HepG2 (cell line): ENCODE data around the gene PIBF1. TPM values are rescaled to one million over a fixed set of nuclear protein-coding genes. Genes with fewer than 3 reads are reported as not detected.

Experiments used
- ATAC-seq: fragments of 200-7000 bp; cut with Tn5 transposase; 3 replicates; pipeline ENCODE4 v1.9.1; 2020; ENCODE audit warnings: mild to moderate bottlenecking, moderate library complexity
- BruUV-seq: library from RNA; stranded (reverse); fragments of 400-500 nt; replicated peaks from 2 replicates; lab custom pipeline; 2021; lab: Mats Ljungman, UMichigan
- CTCF ChIA-PET: fragments of 300-600 bp; formaldehyde crosslinking; extraction: SDS; loops from one replicate; lab custom pipeline; 2021; ENCODE audit warnings: low total read pairs, inconsistent platforms, low intra/inter-chr PET ratio; lab: Yijun Ruan, JAX
- POLR2A ChIA-PET: fragments of 350-600 bp; sonication (Branson Sonifier 250); formaldehyde crosslinking; loops from one replicate; lab custom pipeline; 2020; ENCODE audit warnings: antibody characterized with exemption, inconsistent platforms; lab: Yijun Ruan, JAX
- DNase-seq: peaks from one replicate; pipeline ENCODE4 v3.0.0-alpha.2; 2015; ENCODE audit warnings: low spot score
- FAIRE-seq: peaks from 3 replicates; lab custom pipeline; 2011; peaks lifted over from hg19 to GRCh38; lab: Jason Lieb, UNC
- H2AFZ ChIP-seq: one replicate; pipeline ENCODE4 v1.6.1; 2011; ENCODE audit warnings: low read length, inconsistent platforms
- H3K27ac ChIP-seq: fragments of 300-600 bp; 3 replicates; pipeline ENCODE4 v1.8.0; 2011; ENCODE audit warnings: mixed run types, mild to moderate bottlenecking, mixed read lengths, low read length, inconsistent platforms; ENCODE audit not compliant: insufficient read depth; ENCODE audit errors: extremely low read length
- H3K27me3 ChIP-seq, 2 experiments: fragments of 200-600 bp in 1 of 2; 2 replicates in 1 of 2; 3 replicates in 1 of 2; pipeline versions ENCODE4 v1.6.0 to v1.8.0; 2011; ENCODE audit warnings: low read length in 2 of 2, mild to moderate bottlenecking in 2 of 2, moderate library complexity in 2 of 2, inconsistent platforms in 1 of 2; ENCODE audit not compliant: insufficient read depth in 2 of 2, control insufficient read depth in 1 of 2
- H3K36me3 ChIP-seq, 2 experiments: fragments of 200-600 bp in 1 of 2; replicated peaks in 1 of 2; 2 replicates in 1 of 2; 3 replicates in 1 of 2; pipeline versions ENCODE4 v1.5.1 to v1.8.0; 2011; ENCODE audit warnings: low read length in 2 of 2, inconsistent platforms in 1 of 2; ENCODE audit not compliant: insufficient read depth in 2 of 2, control insufficient read depth in 1 of 2
- H3K4me1 ChIP-seq: 2 replicates; pipeline ENCODE4 v1.5.1; 2012; ENCODE audit warnings: low read length, inconsistent platforms; ENCODE audit not compliant: insufficient read depth
- H3K4me2 ChIP-seq: 2 replicates; pipeline ENCODE4 v1.6.0; 2011; ENCODE audit warnings: low read depth, low read length, inconsistent platforms
- H3K4me3 ChIP-seq, 3 experiments: fragments of 200-600 bp in 1 of 3; sonication (generic), shearing (Covaris generic) in 1 of 3; replicated peaks in 1 of 3; 2 replicates each; pipeline ENCODE4 v1.5.1; 2011 to 2016; ENCODE audit warnings: low read length in 3 of 3, inconsistent platforms in 2 of 3, low read depth in 2 of 3, mild to moderate bottlenecking in 2 of 3, control low read depth in 1 of 3, mixed read lengths in 1 of 3; ENCODE audit not compliant: insufficient read depth in 1 of 3
- H3K79me2 ChIP-seq: one replicate; pipeline ENCODE4 v1.6.1; 2011; ENCODE audit warnings: low read length, inconsistent platforms; ENCODE audit not compliant: insufficient read depth
- H3K9ac ChIP-seq: 2 replicates; pipeline ENCODE4 v1.6.0; 2011; ENCODE audit warnings: mild to moderate bottlenecking, low read depth, low read length, inconsistent platforms; ENCODE audit not compliant: insufficient read depth
- H3K9me3 ChIP-seq: 2 replicates; pipeline ENCODE4 v1.5.1; 2012; ENCODE audit warnings: mild to moderate bottlenecking, low read length
- H4K20me1 ChIP-seq: 2 replicates; pipeline ENCODE4 v1.6.0; 2011; ENCODE audit warnings: inconsistent platforms, mild to moderate bottlenecking, low read length, moderate library complexity; ENCODE audit not compliant: insufficient read depth
- ARNT ChIP-seq: fragments of 450-650 bp; IDR thresholded peaks from 2 replicates; pipeline ENCODE4 v1.6.1; 2017
- CCAR2 ChIP-seq: fragments of 200-400 bp; formaldehyde crosslinking; optimal IDR thresholded peaks from 2 replicates; pipeline ENCODE3; 2018; ENCODE audit warnings: low read depth, mild to moderate bottlenecking, low read length, moderate library complexity
- FOXA3 ChIP-seq: IDR thresholded peaks from 2 replicates; pipeline ENCODE4 v1.6.1; 2016; ENCODE audit warnings: missing genetic modification reagents, missing compliant biosample characterization
- HCFC1 ChIP-seq: fragments of 150-350 bp; IDR thresholded peaks from 2 replicates; pipeline ENCODE4 v1.6.1; 2014; ENCODE audit warnings: low read depth, low read length
- IRX3 ChIP-seq: sonication (generic); formaldehyde crosslinking; IDR thresholded peaks from 2 replicates; pipeline ENCODE4 v1.8.1; 2023; ENCODE audit warnings: mild to moderate bottlenecking, low read depth, missing genetic modification reagents, borderline replicate concordance
- KLF9 ChIP-seq: IDR thresholded peaks from 2 replicates; pipeline ENCODE4 v1.6.1; 2016; ENCODE audit warnings: low read depth
- MAFF ChIP-seq: IDR thresholded peaks from 2 replicates; pipeline ENCODE4 v1.6.1; 2011; ENCODE audit warnings: low read depth, low read length, improper control_type of control experiment
- MAFK ChIP-seq, 2 experiments: IDR thresholded peaks in 1 of 2; conservative IDR thresholded peaks in 1 of 2; 2 replicates each; pipeline ENCODE4 v1.6.1; 2011; ENCODE audit warnings: improper control_type of control experiment in 2 of 2, low read length in 2 of 2
- PHB2 ChIP-seq: fragments of 450-650 bp; IDR thresholded peaks from 2 replicates; pipeline ENCODE4 v1.6.1; 2018; ENCODE audit not compliant: partially characterized antibody
- ZFY ChIP-seq: sonication (generic); formaldehyde crosslinking; IDR thresholded peaks from 2 replicates; pipeline ENCODE4 v1.4.0; 2020; ENCODE audit warnings: missing genetic modification reagents
- ZNF136 ChIP-seq: sonication (generic); formaldehyde crosslinking; IDR thresholded peaks from 2 replicates; pipeline ENCODE4 v1.8.1; 2022; ENCODE audit warnings: low read depth, mild to moderate bottlenecking, moderate library complexity, missing genetic modification reagents
- ZNF724P ChIP-seq: sonication (generic); formaldehyde crosslinking; IDR thresholded peaks from 2 replicates; pipeline ENCODE4 v1.8.0; 2022; ENCODE audit warnings: missing genetic modification reagents, borderline replicate concordance
- WGBS: methylation state at CpG from one replicate; pipeline ENCODE4 v1.1.6; 2017; ENCODE audit warnings: low lambda C conversion rate; 5-methylcytosine and 5-hydroxymethylcytosine counted together
- in situ Hi-C: cut with HindIII; loops from 2 replicates; pipeline ENCODE4 v1.10.0; 2017; ENCODE audit warnings: low pct_unique_long_range_greater_than_20kb; ENCODE audit not compliant: extremely low pct_ligation_motif_present
- intact Hi-C: fragments of 100-400 bp; cut with micrococcal nuclease; formaldehyde crosslinking; loops from one replicate; pipeline ENCODE4 v1.10.0; 2022; ENCODE audit not compliant: unreplicated experiment
- polyA plus RNA-seq, 8 experiments: library from polyadenylated mRNA; depleted of rRNA in 3 of 8; stranded (reverse) in 7 of 8; unstranded in 1 of 8; fragments of >200 nt; fragmentation: Illumina TruSeq in 4 of 8; extraction: Trizol in 4 of 8; gene quantifications; 2 replicates each; pipeline versions ENCODE4 v1.2.1 to v1.2.3, GENCODE V29; 2011 to 2016; ENCODE audit warnings: low read depth in 4 of 8, missing spikeins in 1 of 8, mixed read lengths in 1 of 8; ENCODE audit not compliant: insufficient read depth in 1 of 8
- total RNA-seq, 5 experiments: library from RNA; depleted of rRNA; stranded (reverse); fragments of >200 nt; fragmentation: Illumina TruSeq; extraction: Trizol; gene quantifications; 2 replicates each; pipeline ENCODE4 v1.2.3, GENCODE V29; 2016; ENCODE audit warnings: low read depth in 1 of 5
- TF ChIP-seq, protein P1 (sequence below): sonication (generic); formaldehyde crosslinking; IDR thresholded peaks from 2 replicates; pipeline ENCODE4 v1.4.0; 2020; ENCODE audit warnings: missing genetic modification reagents; ENCODE audit errors: not compliant biosample characterization
- TF ChIP-seq, protein P2 (sequence below): sonication (generic); formaldehyde crosslinking; IDR thresholded peaks from 2 replicates; pipeline ENCODE4 v1.8.0; 2022; ENCODE audit warnings: mild to moderate bottlenecking, missing genetic modification reagents, moderate library complexity

Gene PIBF1
- total and polyA plus RNA-seq, 2 of the 13 experiments (the other 11 are each of a cell fraction or from before 2014, with no cell fraction given): 4.2 to 15.8 TPM

DNA sequence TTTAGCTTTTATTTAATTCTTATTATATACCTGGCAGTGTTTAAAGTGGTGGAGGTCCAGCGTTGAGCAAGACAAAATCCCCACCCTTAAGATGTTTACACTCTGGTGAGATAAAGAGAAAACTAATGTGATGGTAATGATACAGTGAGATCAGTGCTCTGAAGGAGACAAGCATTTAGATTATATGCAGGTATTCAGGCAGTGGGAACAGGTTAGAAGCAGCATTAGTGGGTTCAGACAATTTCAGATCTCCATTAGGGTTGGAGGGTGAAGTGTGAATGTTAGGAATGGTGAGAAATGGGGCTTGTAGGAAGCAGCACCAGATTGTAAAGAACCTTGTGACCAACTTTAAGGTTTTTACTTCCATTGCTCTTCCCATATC is 39.0 kb downstream of the PIBF1 start (continued):
- TF ChIP-seq HCFC1: no peak

DNA sequence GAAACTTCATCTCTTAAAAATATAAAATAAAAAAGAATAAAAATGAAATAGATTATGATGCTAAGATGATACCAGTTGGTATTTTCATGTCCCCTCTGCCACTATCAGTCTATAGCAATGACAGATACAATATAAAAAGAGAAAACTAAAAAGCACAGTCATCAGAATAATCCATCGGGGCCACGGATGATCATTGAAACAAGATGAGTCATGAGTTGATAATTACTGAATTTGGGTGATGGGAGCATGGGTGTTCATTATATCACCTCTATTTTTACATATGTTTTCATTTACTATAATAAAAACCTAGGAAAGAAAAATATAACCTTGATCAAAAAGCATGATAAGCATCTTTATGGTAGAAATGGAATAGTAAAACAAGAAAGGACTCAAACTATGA is 41.1 kb downstream of the PIBF1 start:
- in situ Hi-C loops: no loop called here
- intact Hi-C loops: no loop called here
- no peaks in the 10 kb centered on the region; a peak in 1 of 5 replicates for H3K27me3 ChIP-seq
- DNase-seq (no peak), FAIRE-seq (no peak), ATAC-seq (no peak)
- H3K79me2 ChIP-seq: no peaks in the 10 kb centered on the region
- H3K4me3 ChIP-seq: no peak overlapping the region
- peaks cover 3 to 12% of the 10 kb centered on the region in 2 experiments; a peak in 2 of 5 replicates for H3K36me3 ChIP-seq
- 97% methylated on average over 2 of the region's 2 CpGs for WGBS
- H3K4me1 ChIP-seq: no peaks in the 10 kb centered on the region
- no peak overlapping the region for H3K4me2 ChIP-seq
- no peak overlapping the region for H3K9ac ChIP-seq
- ChIA-PET POLR2A (no interaction called here), CTCF (no interaction called here)
- no peak overlapping the region for H3K27ac ChIP-seq
- H4K20me1 ChIP-seq: no peaks in the 10 kb centered on the region
- TF ChIP-seq, protein P1, sequence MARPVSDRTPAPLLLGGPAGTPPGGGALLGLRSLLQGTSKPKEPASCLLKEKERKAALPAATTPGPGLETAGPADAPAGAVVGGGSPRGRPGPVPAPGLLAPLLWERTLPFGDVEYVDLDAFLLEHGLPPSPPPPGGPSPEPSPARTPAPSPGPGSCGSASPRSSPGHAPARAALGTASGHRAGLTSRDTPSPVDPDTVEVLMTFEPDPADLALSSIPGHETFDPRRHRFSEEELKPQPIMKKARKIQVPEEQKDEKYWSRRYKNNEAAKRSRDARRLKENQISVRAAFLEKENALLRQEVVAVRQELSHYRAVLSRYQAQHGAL: no peak
- TF ChIP-seq IRX3 (CRISPR knock-in tag) (no peak), MAFF (peak; percentile 53), KLF9 (no peak), MAFK (conservative IDR thresholded peaks at IDR 0.05 in 1 of 2, IDR thresholded peaks at IDR 0.05 in 1 of 2; ENCODE audit: low read length in 2 of 2) (peak; percentile 44 to 61; a peak in 2 of 4 replicates)
- no peak overlapping the region for H2AFZ ChIP-seq
- no TSS peak for BruUV-seq
- H3K9me3 ChIP-seq: no peaks in the 10 kb centered on the region

DNA sequence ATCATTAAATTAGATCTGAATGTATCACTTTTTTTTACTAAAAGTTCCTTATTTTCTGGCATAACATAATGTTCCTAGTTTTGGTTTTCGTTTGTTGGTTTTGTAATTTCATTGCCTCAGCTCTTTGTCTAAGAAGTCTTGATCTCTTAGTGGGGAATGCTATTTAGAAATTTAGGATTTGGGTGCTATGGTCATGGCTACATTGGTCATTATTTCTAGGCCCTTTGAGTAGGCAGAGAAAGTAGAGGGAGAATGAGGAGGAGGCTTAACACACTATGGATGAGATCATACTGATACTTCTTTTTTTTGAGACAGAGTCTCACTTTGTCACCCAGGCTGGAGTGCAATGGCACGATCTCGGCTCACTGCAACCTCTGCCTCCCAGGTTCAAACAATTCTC is 41.8 kb downstream of the PIBF1 start:
- no peak overlapping the region for H3K9ac ChIP-seq
- in situ Hi-C loops: no loop called here
- no peaks in the 10 kb centered on the region for H4K20me1 ChIP-seq
- H3K79me2 ChIP-seq: no peaks in the 10 kb centered on the region
- no peak for FAIRE-seq
- no peak for ATAC-seq
- H3K4me3 ChIP-seq: no peak overlapping the region
- no peaks in the 10 kb centered on the region for H3K4me1 ChIP-seq
- CTCF ChIA-PET: no interaction called here
- peaks cover 2 to 12% of the 10 kb centered on the region in 2 experiments; a peak in 2 of 5 replicates for H3K36me3 ChIP-seq
- H2AFZ ChIP-seq: no peak overlapping the region
- H3K27ac ChIP-seq: no peak overlapping the region
- intact Hi-C loops: no loop called here
- H3K4me2 ChIP-seq: no peak overlapping the region
- POLR2A ChIA-PET: no interaction called here
- no TSS peak for BruUV-seq
- over 99% methylated on average over 3 of the region's 3 CpGs for WGBS
- H3K27me3 ChIP-seq: no peaks in the 10 kb centered on the region; a peak in 1 of 5 replicates
- DNase-seq: no peak
- no peaks in the 10 kb centered on the region for H3K9me3 ChIP-seq
- TF ChIP-seq FOXA3 (no peak), ZNF724P (CRISPR knock-in tag) (no peak), PHB2 (no peak), ZNF136 (no peak), ZFY (CRISPR knock-in tag) (no peak), CCAR2 (no peak), IRX3 (CRISPR knock-in tag) (no peak), ARNT (no peak)
- TF ChIP-seq, protein P2, sequence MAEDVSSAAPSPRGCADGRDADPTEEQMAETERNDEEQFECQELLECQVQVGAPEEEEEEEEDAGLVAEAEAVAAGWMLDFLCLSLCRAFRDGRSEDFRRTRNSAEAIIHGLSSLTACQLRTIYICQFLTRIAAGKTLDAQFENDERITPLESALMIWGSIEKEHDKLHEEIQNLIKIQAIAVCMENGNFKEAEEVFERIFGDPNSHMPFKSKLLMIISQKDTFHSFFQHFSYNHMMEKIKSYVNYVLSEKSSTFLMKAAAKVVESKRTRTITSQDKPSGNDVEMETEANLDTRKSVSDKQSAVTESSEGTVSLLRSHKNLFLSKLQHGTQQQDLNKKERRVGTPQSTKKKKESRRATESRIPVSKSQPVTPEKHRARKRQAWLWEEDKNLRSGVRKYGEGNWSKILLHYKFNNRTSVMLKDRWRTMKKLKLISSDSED (CRISPR knock-in tag): no peak
